OCI-LY1 (cell line): Measurements from ENCODE around the gene ACACA.

Experiments used
- EZH2 ChIP-seq: fragments of 200-600 bp; sonication (generic), shearing (Covaris generic); IDR thresholded peaks from 2 replicates; pipeline ENCODE4 v1.8.0; 2017; ENCODE audit warnings: borderline replicate concordance, mixed run types, mild to moderate bottlenecking, antibody characterized with exemption, low read length, moderate library complexity, mixed read lengths
- TF ChIP-seq, protein P1 (sequence below): fragments of 200-600 bp; sonication (generic), shearing (Covaris generic); IDR thresholded peaks from 2 replicates; pipeline ENCODE4 v1.5.1; 2017; ENCODE audit warnings: mild to moderate bottlenecking, antibody characterized with exemption, low read length, moderate library complexity, mixed read lengths

DNA sequence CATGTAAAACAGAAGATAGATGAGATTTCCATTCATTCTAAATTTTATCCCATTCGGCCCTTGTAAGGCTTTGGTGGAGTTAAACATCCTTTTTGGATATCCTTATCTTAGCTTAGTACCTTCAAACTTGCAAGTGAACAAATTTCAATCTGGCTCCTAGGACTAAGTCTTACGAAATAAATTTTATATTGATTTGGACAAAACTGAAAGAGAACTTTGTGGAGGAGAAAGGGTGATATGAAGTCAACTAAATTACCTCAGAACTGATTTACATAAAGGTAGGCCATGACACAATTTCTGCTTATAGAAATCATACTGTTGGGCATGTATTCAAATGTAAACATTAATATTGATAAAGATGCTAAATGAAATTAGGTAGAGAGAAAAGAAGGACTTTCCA is 206.1 kb downstream of the ACACA start:
- TF ChIP-seq, protein P1, sequence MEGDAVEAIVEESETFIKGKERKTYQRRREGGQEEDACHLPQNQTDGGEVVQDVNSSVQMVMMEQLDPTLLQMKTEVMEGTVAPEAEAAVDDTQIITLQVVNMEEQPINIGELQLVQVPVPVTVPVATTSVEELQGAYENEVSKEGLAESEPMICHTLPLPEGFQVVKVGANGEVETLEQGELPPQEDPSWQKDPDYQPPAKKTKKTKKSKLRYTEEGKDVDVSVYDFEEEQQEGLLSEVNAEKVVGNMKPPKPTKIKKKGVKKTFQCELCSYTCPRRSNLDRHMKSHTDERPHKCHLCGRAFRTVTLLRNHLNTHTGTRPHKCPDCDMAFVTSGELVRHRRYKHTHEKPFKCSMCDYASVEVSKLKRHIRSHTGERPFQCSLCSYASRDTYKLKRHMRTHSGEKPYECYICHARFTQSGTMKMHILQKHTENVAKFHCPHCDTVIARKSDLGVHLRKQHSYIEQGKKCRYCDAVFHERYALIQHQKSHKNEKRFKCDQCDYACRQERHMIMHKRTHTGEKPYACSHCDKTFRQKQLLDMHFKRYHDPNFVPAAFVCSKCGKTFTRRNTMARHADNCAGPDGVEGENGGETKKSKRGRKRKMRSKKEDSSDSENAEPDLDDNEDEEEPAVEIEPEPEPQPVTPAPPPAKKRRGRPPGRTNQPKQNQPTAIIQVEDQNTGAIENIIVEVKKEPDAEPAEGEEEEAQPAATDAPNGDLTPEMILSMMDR, result no peak
- TF ChIP-seq EZH2, result no peak
